NCI-H226 (cell line): ENCODE results near the gene SH3BP2.

Experiments used
- DNase-seq: peaks from one replicate; pipeline ENCODE4 v3.0.0-alpha.2; 2015

The SH3BP2 gene

GRCh38 chr4:2822461-2823300 lies 29.8 kb downstream of the SH3BP2 start:
- DNase-seq = no peak

GRCh38 chr4:2823301-2823670 lies 30.4 kb downstream of the SH3BP2 start:
- no peak for DNase-seq

- no peak for DNase-seq
These were observed 30.9 kb downstream of the SH3BP2 start for GRCh38 chr4:2823671-2824328.

- DNase-seq = no peak
These were observed 31.5 kb downstream of the SH3BP2 start for GRCh38 chr4:2824329-2824835.

GRCh38 chr4:2824836-2825381 lies 32.0 kb downstream of the SH3BP2 start:
- no peak for DNase-seq

- no peak for DNase-seq
These were observed 32.9 kb downstream of the SH3BP2 start for GRCh38 chr4:2825740-2826139.

- no peak for DNase-seq
These were observed 34.4 kb downstream of the SH3BP2 start for GRCh38 chr4:2827071-2827873.

- no peak for DNase-seq
These were observed 35.2 kb downstream of the SH3BP2 start for GRCh38 chr4:2827874-2828751.

GRCh38 chr4:2828758-2829181 lies 35.9 kb downstream of the SH3BP2 start:
- no peak for DNase-seq

- DNase-seq = no peak
These were observed 36.5 kb downstream of the SH3BP2 start for GRCh38 chr4:2829321-2829932.

GRCh38 chr4:2829933-2830451 lies 37.1 kb downstream of the SH3BP2 start:
- DNase-seq = no peak

GRCh38 chr4:2830632-2831610 lies 38.0 kb downstream of the SH3BP2 start:
- no peak for DNase-seq

- DNase-seq = no peak
These were observed 38.9 kb downstream of the SH3BP2 start for GRCh38 chr4:2831611-2832308.

GRCh38 chr4:2832309-2832980 lies 39.6 kb downstream of the SH3BP2 start:
- DNase-seq = no peak

- no peak for DNase-seq
These were observed 40.2 kb downstream of the SH3BP2 start for GRCh38 chr4:2832981-2833670.

- no peak for DNase-seq
These were observed 40.8 kb downstream of the SH3BP2 start for GRCh38 chr4:2833671-2834000.

- DNase-seq = no peak
These were observed 41.4 kb downstream of the SH3BP2 start for GRCh38 chr4:2834001-2834921.
